ENCODE data around the gene CHRNE.
"Not testable (repeated sequence)": the region's sequence is repeated elsewhere in the genome, so short reads cannot be mapped to it uniquely, and the experiment has no call there.

CHRNE gene

DNA sequence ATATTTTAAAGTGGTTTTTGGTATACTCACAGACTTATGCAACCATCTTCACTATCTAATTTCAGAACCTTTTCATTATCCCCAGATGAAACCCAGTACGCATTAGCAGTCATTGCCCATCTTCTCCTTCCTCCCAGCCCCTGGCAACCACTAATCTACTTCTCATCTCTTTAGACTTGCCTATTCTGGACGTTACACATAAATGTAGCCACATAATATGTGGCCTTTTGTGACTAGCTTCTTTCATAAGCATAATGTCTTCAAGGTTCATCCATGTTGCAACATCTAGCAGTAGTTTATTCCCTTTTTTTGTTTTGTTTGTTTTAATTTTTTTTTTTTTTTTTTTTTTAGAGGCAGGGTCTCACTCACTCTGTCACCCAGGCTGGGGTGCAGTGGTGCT lies 32.0 kb downstream of the CHRNE start:
- in situ Hi-C loops (cut with HindIII; ENCODE audit: low sequenced_read_pairs) = no loop called here
- no peak overlapping the region for H3K4me3 ChIP-seq (ENCODE audit: low read depth, low read length)
- no peak for DNase-seq (ENCODE audit: low read depth, low spot score)
- TF ChIP-seq CTCF (IDR thresholded peaks at IDR 0.05; ENCODE audit: low read depth, low read length) = no peak

DNA sequence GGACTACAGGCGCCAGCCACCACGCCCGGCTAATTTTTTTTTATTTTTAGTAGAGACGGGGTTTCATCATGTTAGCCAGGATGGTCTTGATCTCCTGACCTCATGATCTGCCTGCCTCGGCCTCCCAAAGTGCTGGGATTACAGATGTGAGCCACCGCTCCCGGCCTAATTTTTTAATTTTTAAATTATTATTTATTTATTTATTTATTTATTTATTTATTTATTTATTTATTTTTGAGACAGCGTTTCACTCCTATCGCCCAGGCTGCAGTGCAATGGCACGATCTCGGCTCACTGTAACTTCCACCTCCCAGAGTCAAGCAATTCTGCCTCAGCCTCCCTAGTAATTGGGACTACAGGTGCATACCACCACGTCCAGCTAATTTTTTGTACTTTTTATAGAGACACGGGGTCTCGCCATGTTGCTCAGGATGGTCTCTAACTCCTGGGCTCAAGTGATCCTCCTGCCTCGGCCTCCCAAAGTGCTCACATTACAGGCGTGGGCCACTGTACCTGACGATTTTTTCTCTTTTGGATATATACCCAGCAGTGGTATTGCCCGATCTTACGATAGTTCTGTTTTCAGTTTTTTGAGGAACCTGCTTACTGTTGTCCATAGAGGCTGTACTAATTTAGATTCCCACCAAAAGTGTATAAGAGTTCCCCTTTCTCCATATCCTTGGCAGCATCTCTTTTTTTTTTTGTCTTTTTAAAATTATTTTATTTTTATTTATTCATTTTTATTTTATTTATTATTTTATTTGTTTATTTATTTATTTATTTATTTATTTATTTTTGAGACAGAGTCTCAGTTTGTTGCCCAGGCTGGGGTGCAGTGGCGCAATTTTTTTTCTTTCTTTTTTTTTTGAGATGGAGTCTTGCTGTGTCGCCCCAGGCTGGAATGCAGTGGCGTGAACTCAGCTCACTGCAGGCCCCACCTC lies 33.6 kb downstream of the CHRNE start:
- DNase-seq (ENCODE audit: low read depth, low spot score); H3K4me3 ChIP-seq (ENCODE audit: low read depth, low read length); in situ Hi-C loops (cut with HindIII; ENCODE audit: low sequenced_read_pairs): not testable (repeated sequence)

DNA sequence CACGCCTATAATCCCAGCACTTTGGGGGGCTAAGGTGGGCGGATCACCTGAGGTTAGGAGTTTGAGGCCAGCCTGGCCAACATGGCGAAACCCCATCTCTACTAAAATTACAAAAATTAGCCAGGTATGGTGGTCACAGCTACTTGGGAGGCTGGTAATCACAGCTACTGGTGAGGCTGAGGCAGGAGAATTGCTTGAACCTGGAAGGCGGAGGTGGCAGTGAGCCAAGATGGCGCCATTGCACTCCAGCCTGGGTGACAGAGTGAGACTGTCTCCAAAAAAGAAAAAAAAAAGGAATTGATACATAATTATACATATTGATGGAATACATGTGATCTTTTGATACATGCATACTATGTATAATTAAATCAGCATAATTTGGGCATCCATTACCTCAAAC lies 35.4 kb downstream of the CHRNE start:
- in situ Hi-C loops (cut with HindIII; ENCODE audit: low sequenced_read_pairs); H3K4me3 ChIP-seq (ENCODE audit: low read depth, low read length); DNase-seq (ENCODE audit: low read depth, low spot score): not testable (repeated sequence)

- H3K4me3 ChIP-seq (ENCODE audit: low read depth, low read length) = no peak overlapping the region
- no peak for DNase-seq (ENCODE audit: low read depth, low spot score)
- in situ Hi-C loops (cut with HindIII; ENCODE audit: low sequenced_read_pairs) = no loop called here
- TF ChIP-seq CTCF (IDR thresholded peaks at IDR 0.05; ENCODE audit: low read depth, low read length) = no peak
Measured at GRCh38 chr17:4863321-4863720, 39.6 kb downstream of the CHRNE start.

DNA sequence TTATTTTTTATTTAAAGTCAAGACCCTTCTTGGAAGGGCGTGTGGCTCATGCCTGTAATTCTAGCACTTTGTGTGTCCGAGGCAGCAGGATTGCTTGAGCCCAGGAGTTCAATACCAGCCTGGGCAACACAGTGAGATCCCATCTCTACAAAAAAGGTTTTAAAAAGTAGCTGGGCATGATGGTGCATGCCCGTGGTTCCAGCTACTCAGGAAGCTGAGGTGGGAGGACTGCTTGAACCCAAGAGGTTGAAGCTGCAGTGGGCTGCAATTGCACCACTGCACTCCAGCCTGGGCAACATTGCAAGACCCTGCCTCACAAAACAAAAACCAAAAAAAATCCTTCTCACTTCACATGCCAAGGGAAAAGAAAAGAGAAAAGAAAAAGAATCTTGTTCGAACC lies 40.2 kb downstream of the CHRNE start:
- in situ Hi-C loops (cut with HindIII; ENCODE audit: low sequenced_read_pairs) = no loop called here
- DNase-seq (ENCODE audit: low read depth, low spot score) = no peak
- H3K4me3 ChIP-seq (ENCODE audit: low read depth, low read length) = no peak overlapping the region
- TF ChIP-seq CTCF (IDR thresholded peaks at IDR 0.05; ENCODE audit: low read depth, low read length) = no peak

GRCh38 chr17:4861052-4861451 lies 41.8 kb downstream of the CHRNE start:
- no peak for DNase-seq (ENCODE audit: low read depth, low spot score)
- H3K4me3 ChIP-seq (ENCODE audit: low read depth, low read length) = no peak overlapping the region
- in situ Hi-C loops (cut with HindIII; ENCODE audit: low sequenced_read_pairs) = no loop called here
- no peak for TF ChIP-seq CTCF (IDR thresholded peaks at IDR 0.05; ENCODE audit: low read depth, low read length)

- H3K4me3 ChIP-seq (ENCODE audit: low read depth, low read length) = no peak overlapping the region
- DNase-seq (ENCODE audit: low read depth, low spot score) = no peak
- in situ Hi-C loops (cut with HindIII; ENCODE audit: low sequenced_read_pairs) = no loop called here
- TF ChIP-seq CTCF (IDR thresholded peaks at IDR 0.05; ENCODE audit: low read depth, low read length) = no peak
Measured at GRCh38 chr17:4860651-4861050, 42.2 kb downstream of the CHRNE start.

Data from astrocyte of the spinal cord (primary cell).